GM12878 (cell line): ENCODE data around the gene DARS1.

Experiments used
- BCL3 ChIP-seq: IDR thresholded peaks from 2 replicates; pipeline ENCODE4 v1.6.1; 2011; ENCODE audit warnings: borderline replicate concordance, low read depth, mild to moderate bottlenecking, moderate library complexity, low read length; ENCODE audit not compliant: insufficient read depth, poor library complexity, severe bottlenecking
- E2F4 ChIP-seq: IDR thresholded peaks from 2 replicates; pipeline ENCODE4 v1.6.1; 2012; ENCODE audit warnings: low read depth, low read length, improper control_type of control experiment
- EP300 ChIP-seq, 2 experiments: fragments of 150-350 bp in 1 of 2; IDR thresholded peaks; 2 replicates each; pipeline ENCODE4 v1.6.1; 2011 to 2012; ENCODE audit warnings: low read depth in 2 of 2, low read length in 2 of 2, borderline replicate concordance in 1 of 2, improper control_type of control experiment in 1 of 2, inconsistent platforms in 1 of 2; ENCODE audit not compliant: control insufficient read depth in 1 of 2
- FOXM1 ChIP-seq: IDR thresholded peaks from 2 replicates; pipeline ENCODE4 v1.6.1; 2012; ENCODE audit warnings: low read depth, mild to moderate bottlenecking, inconsistent platforms, low read length, moderate library complexity
- MAX ChIP-seq: IDR thresholded peaks from 2 replicates; pipeline ENCODE4 v1.6.1; 2012; ENCODE audit warnings: low read depth, low read length, improper control_type of control experiment
- NBN ChIP-seq: fragments of 450-650 bp; IDR thresholded peaks from 2 replicates; pipeline ENCODE4 v1.6.1; 2016
- RAD21 ChIP-seq: IDR thresholded peaks from 2 replicates; pipeline ENCODE4 v1.6.1; 2011; ENCODE audit warnings: mild to moderate bottlenecking, low read depth, low read length, moderate library complexity; ENCODE audit not compliant: insufficient read depth
- REST ChIP-seq: IDR thresholded peaks from 2 replicates; pipeline ENCODE4 v1.6.1; 2012; ENCODE audit warnings: mild to moderate bottlenecking, low read depth, low read length
- SIN3A ChIP-seq: IDR thresholded peaks from 2 replicates; pipeline ENCODE4 v1.6.1; 2012; ENCODE audit warnings: low read depth, low read length, improper control_type of control experiment
- SREBF1 ChIP-seq: IDR thresholded peaks from 2 replicates; pipeline ENCODE4 v1.6.1; 2012; ENCODE audit warnings: mild to moderate bottlenecking, low read length
- YY1 ChIP-seq: IDR thresholded peaks from 2 replicates; pipeline ENCODE4 v1.6.1; 2011; ENCODE audit warnings: low read depth, mild to moderate bottlenecking, low read length
- TF ChIP-seq, protein P1 (sequence below): IDR thresholded peaks from 2 replicates; pipeline ENCODE4 v1.6.1; 2011; ENCODE audit warnings: low read depth, mild to moderate bottlenecking, low read length, moderate library complexity, borderline replicate concordance; ENCODE audit errors: extremely low read depth
- TF ChIP-seq, protein P2 (sequence below), 3 experiments: IDR thresholded peaks in 2 of 3; conservative IDR thresholded peaks in 1 of 3; 2 replicates each; pipeline ENCODE4 v1.5.1; 2011; ENCODE audit warnings: low read depth in 3 of 3, low read length in 3 of 3, mild to moderate bottlenecking in 3 of 3, control low read depth in 2 of 3, moderate library complexity in 2 of 3, inconsistent platforms in 1 of 3, mixed read lengths in 1 of 3; ENCODE audit not compliant: control insufficient read depth in 2 of 3, insufficient read depth in 1 of 3; ENCODE audit errors: extremely low read depth in 1 of 3
- TF ChIP-seq, protein P3 (sequence below): fragments of 450-650 bp; IDR thresholded peaks from 2 replicates; pipeline ENCODE4 v1.6.1; 2017; ENCODE audit warnings: mild to moderate bottlenecking, moderate library complexity

DNA sequence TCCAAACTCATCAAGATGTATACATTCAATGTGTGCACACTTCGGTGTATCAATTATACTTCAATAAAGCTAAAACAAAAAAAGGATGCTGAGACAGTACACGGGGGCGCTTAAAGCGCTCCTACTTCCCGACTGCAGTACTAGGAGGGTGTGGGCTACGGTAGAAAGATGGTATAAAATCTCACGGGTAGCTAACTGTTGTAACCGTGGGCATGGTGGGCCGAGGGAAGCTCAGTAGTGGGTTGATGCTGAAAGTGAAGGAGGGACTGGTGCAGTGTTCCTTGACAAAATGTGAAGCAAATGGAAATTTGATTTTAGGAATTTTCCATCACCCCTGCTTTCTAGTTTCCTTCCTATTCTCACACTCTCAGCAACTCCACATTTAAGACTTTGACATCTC is 42.6 kb upstream of the DARS1 start:
- TF ChIP-seq, protein P1, sequence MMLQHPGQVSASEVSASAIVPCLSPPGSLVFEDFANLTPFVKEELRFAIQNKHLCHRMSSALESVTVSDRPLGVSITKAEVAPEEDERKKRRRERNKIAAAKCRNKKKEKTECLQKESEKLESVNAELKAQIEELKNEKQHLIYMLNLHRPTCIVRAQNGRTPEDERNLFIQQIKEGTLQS: no peak
- TF ChIP-seq, protein P2, sequence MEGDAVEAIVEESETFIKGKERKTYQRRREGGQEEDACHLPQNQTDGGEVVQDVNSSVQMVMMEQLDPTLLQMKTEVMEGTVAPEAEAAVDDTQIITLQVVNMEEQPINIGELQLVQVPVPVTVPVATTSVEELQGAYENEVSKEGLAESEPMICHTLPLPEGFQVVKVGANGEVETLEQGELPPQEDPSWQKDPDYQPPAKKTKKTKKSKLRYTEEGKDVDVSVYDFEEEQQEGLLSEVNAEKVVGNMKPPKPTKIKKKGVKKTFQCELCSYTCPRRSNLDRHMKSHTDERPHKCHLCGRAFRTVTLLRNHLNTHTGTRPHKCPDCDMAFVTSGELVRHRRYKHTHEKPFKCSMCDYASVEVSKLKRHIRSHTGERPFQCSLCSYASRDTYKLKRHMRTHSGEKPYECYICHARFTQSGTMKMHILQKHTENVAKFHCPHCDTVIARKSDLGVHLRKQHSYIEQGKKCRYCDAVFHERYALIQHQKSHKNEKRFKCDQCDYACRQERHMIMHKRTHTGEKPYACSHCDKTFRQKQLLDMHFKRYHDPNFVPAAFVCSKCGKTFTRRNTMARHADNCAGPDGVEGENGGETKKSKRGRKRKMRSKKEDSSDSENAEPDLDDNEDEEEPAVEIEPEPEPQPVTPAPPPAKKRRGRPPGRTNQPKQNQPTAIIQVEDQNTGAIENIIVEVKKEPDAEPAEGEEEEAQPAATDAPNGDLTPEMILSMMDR (IDR thresholded peaks at IDR 0.05 in 2 of 3, conservative IDR thresholded peaks at IDR 0.05 in 1 of 3; ENCODE audit: control insufficient read depth in 2 of 3, extremely low read depth in 1 of 3, insufficient read depth in 1 of 3, low read depth in 3 of 3, low read length in 3 of 3): no peak
- no peak for TF ChIP-seq SIN3A
- TF ChIP-seq BCL3: no peak
- TF ChIP-seq, protein P3, sequence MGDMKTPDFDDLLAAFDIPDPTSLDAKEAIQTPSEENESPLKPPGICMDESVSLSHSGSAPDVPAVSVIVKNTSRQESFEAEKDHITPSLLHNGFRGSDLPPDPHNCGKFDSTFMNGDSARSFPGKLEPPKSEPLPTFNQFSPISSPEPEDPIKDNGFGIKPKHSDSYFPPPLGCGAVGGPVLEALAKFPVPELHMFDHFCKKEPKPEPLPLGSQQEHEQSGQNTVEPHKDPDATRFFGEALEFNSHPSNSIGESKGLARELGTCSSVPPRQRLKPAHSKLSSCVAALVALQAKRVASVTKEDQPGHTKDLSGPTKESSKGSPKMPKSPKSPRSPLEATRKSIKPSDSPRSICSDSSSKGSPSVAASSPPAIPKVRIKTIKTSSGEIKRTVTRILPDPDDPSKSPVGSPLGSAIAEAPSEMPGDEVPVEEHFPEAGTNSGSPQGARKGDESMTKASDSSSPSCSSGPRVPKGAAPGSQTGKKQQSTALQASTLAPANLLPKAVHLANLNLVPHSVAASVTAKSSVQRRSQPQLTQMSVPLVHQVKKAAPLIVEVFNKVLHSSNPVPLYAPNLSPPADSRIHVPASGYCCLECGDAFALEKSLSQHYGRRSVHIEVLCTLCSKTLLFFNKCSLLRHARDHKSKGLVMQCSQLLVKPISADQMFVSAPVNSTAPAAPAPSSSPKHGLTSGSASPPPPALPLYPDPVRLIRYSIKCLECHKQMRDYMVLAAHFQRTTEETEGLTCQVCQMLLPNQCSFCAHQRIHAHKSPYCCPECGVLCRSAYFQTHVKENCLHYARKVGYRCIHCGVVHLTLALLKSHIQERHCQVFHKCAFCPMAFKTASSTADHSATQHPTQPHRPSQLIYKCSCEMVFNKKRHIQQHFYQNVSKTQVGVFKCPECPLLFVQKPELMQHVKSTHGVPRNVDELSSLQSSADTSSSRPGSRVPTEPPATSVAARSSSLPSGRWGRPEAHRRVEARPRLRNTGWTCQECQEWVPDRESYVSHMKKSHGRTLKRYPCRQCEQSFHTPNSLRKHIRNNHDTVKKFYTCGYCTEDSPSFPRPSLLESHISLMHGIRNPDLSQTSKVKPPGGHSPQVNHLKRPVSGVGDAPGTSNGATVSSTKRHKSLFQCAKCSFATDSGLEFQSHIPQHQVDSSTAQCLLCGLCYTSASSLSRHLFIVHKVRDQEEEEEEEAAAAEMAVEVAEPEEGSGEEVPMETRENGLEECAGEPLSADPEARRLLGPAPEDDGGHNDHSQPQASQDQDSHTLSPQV: no peak
- no peak for TF ChIP-seq NBN
- no peak for TF ChIP-seq EP300 (IDR thresholded peaks at IDR 0.05; ENCODE audit: borderline replicate concordance in 1 of 2, control insufficient read depth in 1 of 2, low read depth in 2 of 2, low read length in 2 of 2)
- no peak for TF ChIP-seq YY1
- no peak for TF ChIP-seq MAX
- no peak for TF ChIP-seq E2F4
- no peak for TF ChIP-seq SREBF1
- TF ChIP-seq RAD21: no peak
- TF ChIP-seq REST: no peak
- no peak for TF ChIP-seq FOXM1
